GM10248 (cell line): ENCODE results near the gene DGCR6L.
A peak's percentile ranks its signal among the peaks of the same experiment; 100 is the strongest.
"Not testable (repeated sequence)": the region's sequence is repeated elsewhere in the genome, so short reads cannot be mapped to it uniquely, and the experiment has no call there.

ENCODE experiments used
- CTCF ChIA-PET: fragments of 300-600 bp; sonication (Branson Sonifier 250); formaldehyde crosslinking; extraction: SDS; loops from one replicate; lab custom pipeline; 2021; ENCODE audit warnings: antibody characterized with exemption; lab: Yijun Ruan, JAX
- POLR2A ChIA-PET: fragments of 350-650 bp; sonication (Branson Sonifier 250); formaldehyde crosslinking; extraction: SDS; loops from one replicate; lab custom pipeline; 2020; ENCODE audit warnings: antibody characterized with exemption; lab: Yijun Ruan, JAX
- DNase-seq: peaks from one replicate; pipeline ENCODE4 v3.0.0; 2012; ENCODE audit errors: extremely low spot score
- CTCF ChIP-seq: IDR thresholded peaks from 2 replicates; pipeline ENCODE4 v1.5.1; 2012; ENCODE audit warnings: mild to moderate bottlenecking, low read depth; ENCODE audit errors: extremely low read depth, missing control alignments, control extremely low read depth

DGCR6L gene

GRCh38 chr22:20304646-20305045 lies 15.2 kb downstream of the DGCR6L start:
- ChIA-PET CTCF (no interaction called here), POLR2A (no interaction called here)
- no peak for DNase-seq
- no peak for TF ChIP-seq CTCF

GRCh38 chr22:20303229-20303534 lies 16.7 kb downstream of the DGCR6L start:
- POLR2A ChIA-PET, CTCF ChIA-PET, DNase-seq: not testable (repeated sequence)

GRCh38 chr22:20302438-20303228 lies 17.2 kb downstream of the DGCR6L start:
- POLR2A ChIA-PET, result no interaction called here
- CTCF ChIA-PET, result no interaction called here
- TF ChIP-seq CTCF, result no peak
- DNase-seq, result no peak

GRCh38 chr22:20299746-20300136 lies 20.1 kb downstream of the DGCR6L start:
- no peak for TF ChIP-seq CTCF
- ChIA-PET POLR2A (no interaction called here), CTCF (no interaction called here)
- no peak for DNase-seq

- no peak for TF ChIP-seq CTCF
- ChIA-PET POLR2A (no interaction called here), CTCF (no interaction called here)
- DNase-seq, result peak; percentile 80
These were observed 20.8 kb downstream of the DGCR6L start for GRCh38 chr22:20298803-20299745.

GRCh38 chr22:20298110-20298802 lies 21.6 kb downstream of the DGCR6L start:
- ChIA-PET CTCF (no interaction called here), POLR2A (no interaction called here)
- no peak for TF ChIP-seq CTCF
- no peak for DNase-seq
